RWPE1 (cell line): ENCODE data around the gene PDGFRB.

Source experiments
- CTCF ChIA-PET: fragments of 350-600 bp; sonication (Branson Sonifier 250); formaldehyde crosslinking; extraction: SDS; loops from one replicate; lab custom pipeline; 2021; lab: Yijun Ruan, JAX
- POLR2A ChIA-PET: fragments of 400-600 bp; formaldehyde crosslinking; extraction: SDS; loops from one replicate; lab custom pipeline; 2020; ENCODE audit warnings: antibody characterized with exemption; ENCODE audit not compliant: low non-redundant PET; lab: Yijun Ruan, JAX
- DNase-seq: peaks from one replicate; pipeline ENCODE4 v3.0.0; 2012; ENCODE audit warnings: low spot score
- H3K27ac ChIP-seq: fragments of 450-650 bp; 2 replicates; pipeline ENCODE4 v1.5.1; 2017
- TF ChIP-seq, protein P1 (sequence below): fragments of 450-650 bp; conservative IDR thresholded peaks from 2 replicates; pipeline ENCODE4 v1.5.1; 2017; ENCODE audit warnings: low read depth, mild to moderate bottlenecking

Gene PDGFRB

DNA sequence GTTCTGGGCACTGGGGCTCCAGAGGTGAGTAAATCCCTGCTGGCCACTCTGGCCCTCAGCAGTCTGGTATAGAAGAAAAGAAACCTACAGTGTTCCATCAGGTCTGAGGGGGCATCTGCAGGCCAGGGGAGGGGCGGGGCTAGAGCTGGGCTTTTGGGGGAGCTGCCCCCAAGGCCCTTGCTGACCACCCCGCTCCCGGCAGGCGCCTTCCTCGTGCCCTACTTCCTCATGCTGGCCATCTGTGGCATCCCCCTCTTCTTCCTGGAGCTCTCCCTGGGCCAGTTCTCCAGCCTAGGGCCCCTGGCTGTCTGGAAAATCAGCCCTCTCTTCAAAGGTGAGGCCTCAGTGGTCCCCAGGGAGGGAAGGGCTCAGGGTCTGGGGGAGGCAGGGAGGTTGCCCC lies 40.9 kb upstream of the PDGFRB start:
- POLR2A ChIA-PET, result no interaction called here
- TF ChIP-seq, protein P1, sequence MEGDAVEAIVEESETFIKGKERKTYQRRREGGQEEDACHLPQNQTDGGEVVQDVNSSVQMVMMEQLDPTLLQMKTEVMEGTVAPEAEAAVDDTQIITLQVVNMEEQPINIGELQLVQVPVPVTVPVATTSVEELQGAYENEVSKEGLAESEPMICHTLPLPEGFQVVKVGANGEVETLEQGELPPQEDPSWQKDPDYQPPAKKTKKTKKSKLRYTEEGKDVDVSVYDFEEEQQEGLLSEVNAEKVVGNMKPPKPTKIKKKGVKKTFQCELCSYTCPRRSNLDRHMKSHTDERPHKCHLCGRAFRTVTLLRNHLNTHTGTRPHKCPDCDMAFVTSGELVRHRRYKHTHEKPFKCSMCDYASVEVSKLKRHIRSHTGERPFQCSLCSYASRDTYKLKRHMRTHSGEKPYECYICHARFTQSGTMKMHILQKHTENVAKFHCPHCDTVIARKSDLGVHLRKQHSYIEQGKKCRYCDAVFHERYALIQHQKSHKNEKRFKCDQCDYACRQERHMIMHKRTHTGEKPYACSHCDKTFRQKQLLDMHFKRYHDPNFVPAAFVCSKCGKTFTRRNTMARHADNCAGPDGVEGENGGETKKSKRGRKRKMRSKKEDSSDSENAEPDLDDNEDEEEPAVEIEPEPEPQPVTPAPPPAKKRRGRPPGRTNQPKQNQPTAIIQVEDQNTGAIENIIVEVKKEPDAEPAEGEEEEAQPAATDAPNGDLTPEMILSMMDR, result no peak
- DNase-seq, result no peak
- CTCF ChIA-PET, result interaction anchor here (0.6 to 1.3 kb wide), 2 partner anchors 21 to 153 kb away, joined by 3 to 4 read pairs; no protein-coding TSS in a partner anchor
- no peak overlapping the region for H3K27ac ChIP-seq

GRCh38 chr5:150195736-150196485 lies 40.3 kb upstream of the PDGFRB start:
- DNase-seq, result no peak
- CTCF ChIA-PET, result interaction anchor here (0.6 kb wide), 1 partner anchor 54 kb away, joined by 4 read pairs; no protein-coding TSS in a partner anchor
- POLR2A ChIA-PET, result no interaction called here
- TF ChIP-seq, protein P1, result no peak
- no peak overlapping the region for H3K27ac ChIP-seq

- ChIA-PET CTCF (no interaction called here), POLR2A (no interaction called here)
- H3K27ac ChIP-seq, result no peak overlapping the region
Measured at GRCh38 chr5:150192462-150192861, 36.8 kb upstream of the PDGFRB start.

GRCh38 chr5:150190987-150191386 lies 35.3 kb upstream of the PDGFRB start:
- POLR2A ChIA-PET, result interaction anchor here (0.6 kb wide), 1 partner anchor 91 kb away, joined by 11 read pairs; no protein-coding TSS in a partner anchor
- CTCF ChIA-PET, result interaction anchor here (0.6 to 1.2 kb wide), 2 partner anchors 10 to 489 kb away, joined by 3 to 4 read pairs; no protein-coding TSS in a partner anchor
- no peak for DNase-seq
- no peak overlapping the region for H3K27ac ChIP-seq
- TF ChIP-seq, protein P1, result no peak

More at GRCh38 chr5:150192462-150192861, 36.8 kb upstream of the PDGFRB start:
- DNase-seq, result no peak
- TF ChIP-seq, protein P1, result no peak

DNA sequence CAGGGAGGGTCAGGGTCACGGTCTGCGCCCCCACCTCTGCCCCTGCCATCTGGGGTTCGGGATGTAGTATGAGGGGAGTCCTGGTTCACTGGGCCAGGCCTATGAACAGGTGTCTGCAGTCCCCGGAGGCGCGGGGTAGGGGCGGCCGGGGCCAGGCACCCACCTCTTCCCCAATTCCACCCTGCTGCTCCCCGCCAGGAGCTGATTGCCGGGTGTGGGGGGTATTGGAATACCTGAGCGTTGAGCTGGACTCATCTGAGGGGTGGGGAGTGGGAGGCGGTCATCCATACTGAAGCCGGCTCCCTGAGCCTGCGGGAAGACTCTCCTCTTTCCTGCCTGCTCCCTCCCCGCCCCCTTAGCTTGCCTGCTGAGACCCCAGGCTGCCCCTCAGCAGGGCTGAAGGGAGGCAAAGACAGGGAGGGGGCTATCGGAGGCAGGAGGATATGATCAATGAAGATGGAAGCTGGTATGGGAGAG lies 34.9 kb upstream of the PDGFRB start:
- TF ChIP-seq, protein P1, result no peak

GRCh38 chr5:150189728-150190502 lies 34.3 kb upstream of the PDGFRB start, which contains the start of gene SLC6A7:
SLC6A7 (plus strand) TSS chr5:150190062; CDS start chr5:150190328, 266 bp downstream.
- no peak for DNase-seq
- POLR2A ChIA-PET, result no interaction called here
- TF ChIP-seq, protein P1, result no peak
- no peak within 1 kb of the TSS for H3K27ac ChIP-seq
- CTCF ChIA-PET, result interaction anchor here (0.6 kb wide), 2 partner anchors 17 to 1031 kb away, joined by 3 read pairs; no protein-coding TSS in a partner anchor

More for the DNA sequence above, 34.9 kb upstream of the PDGFRB start:
- no peak overlapping the region for H3K27ac ChIP-seq
- ChIA-PET CTCF (interaction anchor here (0.6 to 1.2 kb wide), 3 partner anchors 9 to 489 kb away, joined by 3 to 4 read pairs (median 3); no protein-coding TSS in a partner anchor), POLR2A (no interaction called here)
- DNase-seq, result no peak
